ENCODE data around the gene FAM20B.

- TF ChIP-seq POLR2A (IDR thresholded peaks at IDR 0.05): no peak
- no peak for TF ChIP-seq CTCF (IDR thresholded peaks at IDR 0.05)
- TF ChIP-seq POLR2AphosphoS5 (IDR thresholded peaks at IDR 0.05): no peak
Observed at GRCh38 chr1:179030683-179031082, 5.0 kb downstream of the FAM20B start.

All from sigmoid colon (tissue), 4 donors.